Mesothelial cell of epicardium (in vitro differentiated cells): ENCODE measurements around the gene DIS3L2. TPM values are rescaled to one million over a fixed set of nuclear protein-coding genes. Genes with fewer than 3 reads are reported as not detected.

Experiments used
- DNase-seq, 2 experiments: peaks; one replicate each; pipeline ENCODE4 v3.0.0; 2021; ENCODE audit warnings: low spot score in 2 of 2; ENCODE audit not compliant: unreplicated experiment in 2 of 2
- H3K27ac Mint-ChIP-seq: 2 replicates; pipeline ENCODE4 v1.8.0; 2021; ENCODE audit warnings: mixed read lengths
- H3K27me3 Mint-ChIP-seq: 2 replicates; pipeline ENCODE4 v1.8.0; 2021; ENCODE audit warnings: low read depth, mixed read lengths
- H3K36me3 Mint-ChIP-seq: 2 replicates; pipeline ENCODE4 v1.8.0; 2021; ENCODE audit warnings: mixed read lengths
- H3K4me1 Mint-ChIP-seq: 2 replicates; pipeline ENCODE4 v1.8.0; 2021; ENCODE audit warnings: mixed read lengths
- H3K4me3 Mint-ChIP-seq: 2 replicates; pipeline ENCODE4 v1.8.0; 2021; ENCODE audit warnings: mild to moderate bottlenecking, moderate library complexity, mixed read lengths
- H3K9me3 Mint-ChIP-seq: 2 replicates; pipeline ENCODE4 v1.8.0; 2021; ENCODE audit warnings: mixed read lengths
- total RNA-seq: library from RNA; stranded (reverse); gene quantifications from 3 replicates; pipeline ENCODE4 v1.2.1, GENCODE V29; 2021
- TF ChIP-seq, protein P1 (sequence below): fragments of 200-600 bp; sonication (generic); IDR thresholded peaks from one replicate; pipeline ENCODE4 v1.5.0; 2021; ENCODE audit warnings: antibody characterized with exemption; ENCODE audit not compliant: unreplicated experiment

The DIS3L2 gene
- total RNA-seq, 1 donor from 2014 or later: 74.4 TPM

DNA sequence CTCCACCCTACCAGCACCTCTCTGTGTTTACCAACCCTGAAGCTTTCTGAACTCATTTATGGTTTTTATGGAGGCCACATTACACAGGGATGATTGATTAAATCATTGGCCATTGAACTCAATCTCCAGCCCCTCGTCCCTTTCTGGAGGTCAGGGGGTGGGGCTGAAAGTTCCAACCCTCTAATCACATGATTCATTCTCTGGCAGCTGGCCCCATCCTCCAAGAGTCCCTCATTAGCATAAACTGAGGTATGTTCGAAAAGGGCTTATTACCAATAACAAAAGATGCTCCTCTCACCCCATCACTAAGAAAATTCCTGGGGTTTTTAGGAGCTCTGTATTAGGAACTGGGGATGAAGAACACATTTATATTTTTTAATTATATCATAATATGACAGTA lies 92.3 kb downstream of the DIS3L2 start:
- peaks cover 3% of the 10 kb centered on the region for H3K4me1 Mint-ChIP-seq
- no peak overlapping the region for H3K27ac Mint-ChIP-seq
- H3K36me3 Mint-ChIP-seq: peaks cover 10% of the 10 kb centered on the region
- H3K9me3 Mint-ChIP-seq: peaks cover 16% of the 10 kb centered on the region
- H3K4me3 Mint-ChIP-seq: no peak overlapping the region
- no peaks in the 10 kb centered on the region for H3K27me3 Mint-ChIP-seq
- TF ChIP-seq, protein P1, sequence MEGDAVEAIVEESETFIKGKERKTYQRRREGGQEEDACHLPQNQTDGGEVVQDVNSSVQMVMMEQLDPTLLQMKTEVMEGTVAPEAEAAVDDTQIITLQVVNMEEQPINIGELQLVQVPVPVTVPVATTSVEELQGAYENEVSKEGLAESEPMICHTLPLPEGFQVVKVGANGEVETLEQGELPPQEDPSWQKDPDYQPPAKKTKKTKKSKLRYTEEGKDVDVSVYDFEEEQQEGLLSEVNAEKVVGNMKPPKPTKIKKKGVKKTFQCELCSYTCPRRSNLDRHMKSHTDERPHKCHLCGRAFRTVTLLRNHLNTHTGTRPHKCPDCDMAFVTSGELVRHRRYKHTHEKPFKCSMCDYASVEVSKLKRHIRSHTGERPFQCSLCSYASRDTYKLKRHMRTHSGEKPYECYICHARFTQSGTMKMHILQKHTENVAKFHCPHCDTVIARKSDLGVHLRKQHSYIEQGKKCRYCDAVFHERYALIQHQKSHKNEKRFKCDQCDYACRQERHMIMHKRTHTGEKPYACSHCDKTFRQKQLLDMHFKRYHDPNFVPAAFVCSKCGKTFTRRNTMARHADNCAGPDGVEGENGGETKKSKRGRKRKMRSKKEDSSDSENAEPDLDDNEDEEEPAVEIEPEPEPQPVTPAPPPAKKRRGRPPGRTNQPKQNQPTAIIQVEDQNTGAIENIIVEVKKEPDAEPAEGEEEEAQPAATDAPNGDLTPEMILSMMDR: no peak
- no peak for DNase-seq

DNA sequence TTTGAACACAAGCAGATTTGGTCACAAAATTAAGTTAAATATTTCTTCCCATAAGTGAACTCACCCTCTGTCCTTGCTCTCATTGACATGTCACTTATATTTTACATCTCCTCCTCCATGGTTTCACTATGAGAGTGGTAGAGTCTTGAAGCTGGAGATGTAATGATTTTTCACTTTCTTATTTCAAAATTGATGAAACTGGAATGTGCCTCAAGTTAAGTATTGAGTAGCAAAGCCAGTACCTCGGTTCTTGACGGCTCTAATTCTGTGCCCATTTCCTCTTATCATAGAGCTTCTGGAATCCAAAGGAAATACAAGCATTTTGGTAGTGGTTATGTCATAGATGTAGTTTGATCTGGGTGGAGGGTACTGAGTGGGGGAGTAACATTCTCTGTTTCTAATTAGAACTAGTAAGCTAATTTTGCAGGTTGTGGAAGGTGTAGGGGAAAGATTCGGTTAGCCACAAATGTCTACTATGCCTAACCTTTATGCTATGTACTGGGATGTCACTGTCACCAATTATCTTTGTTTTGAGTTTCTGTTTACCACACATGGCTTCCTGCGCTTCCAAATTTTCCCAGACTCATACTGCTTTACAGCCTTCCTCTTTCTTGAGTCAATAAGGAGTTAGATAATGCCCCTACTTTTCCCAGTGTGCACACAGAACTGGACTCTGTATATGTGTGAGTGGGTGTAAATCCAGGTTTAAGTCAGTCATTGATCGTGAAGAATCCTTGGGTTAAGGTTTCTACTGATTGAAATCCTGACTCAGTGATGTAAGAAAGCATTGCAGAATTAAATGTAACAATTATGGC lies 96.8 kb downstream of the DIS3L2 start:
- Mint-ChIP-seq H3K9me3 (peaks cover 31% of the 10 kb centered on the region), H3K27ac (no peak overlapping the region), H3K36me3 (peaks cover 22% of the 10 kb centered on the region), H3K4me3 (no peak overlapping the region), H3K4me1 (no peaks in the 10 kb centered on the region), H3K27me3 (no peaks in the 10 kb centered on the region)
- TF ChIP-seq, protein P1: no peak
- DNase-seq: no peak

DNA sequence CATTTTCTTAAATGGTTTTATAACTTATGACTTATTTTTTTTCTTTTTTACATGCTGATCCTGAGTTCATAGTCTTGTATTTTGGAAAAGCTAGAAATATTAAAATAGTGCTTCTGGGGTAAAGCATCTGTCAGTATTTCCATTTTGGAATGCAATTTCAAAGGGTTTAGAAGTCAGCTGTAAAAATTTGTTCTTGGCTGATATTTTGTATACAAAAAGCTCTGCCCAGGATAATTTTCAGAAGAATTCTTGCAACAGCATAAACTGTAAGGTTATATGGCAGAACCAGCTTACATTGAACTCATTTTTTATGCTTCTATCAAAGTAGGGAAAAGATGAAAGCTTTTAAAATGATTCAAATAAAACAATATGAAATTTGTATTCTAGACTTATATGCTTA lies 97.4 kb downstream of the DIS3L2 start:
- Mint-ChIP-seq H3K36me3 (peaks cover 22% of the 10 kb centered on the region), H3K27ac (no peak overlapping the region), H3K9me3 (peaks cover 31% of the 10 kb centered on the region), H3K27me3 (no peaks in the 10 kb centered on the region), H3K4me1 (no peaks in the 10 kb centered on the region), H3K4me3 (no peak overlapping the region)
- no peak for DNase-seq
- TF ChIP-seq, protein P1: no peak

DNA sequence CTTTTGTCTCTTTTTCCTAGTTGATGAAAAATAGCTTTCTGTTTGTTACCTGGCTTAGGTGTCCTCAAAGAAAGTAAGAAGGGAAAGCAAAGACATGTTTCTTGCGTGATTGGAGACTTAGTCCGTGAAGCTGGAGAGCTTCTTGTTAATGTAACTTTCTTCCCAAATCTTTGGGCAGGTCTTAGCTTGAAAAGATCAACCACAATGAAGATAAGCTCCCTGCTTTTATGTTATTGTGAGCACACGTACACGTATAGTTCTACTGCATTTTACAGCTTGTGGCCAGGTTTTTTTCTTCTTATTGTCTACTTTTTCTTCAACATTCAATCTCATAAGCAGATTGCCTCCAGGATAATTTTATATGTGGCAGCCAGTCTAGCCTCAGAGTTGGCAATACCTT lies 99.8 kb downstream of the DIS3L2 start:
- Mint-ChIP-seq H3K27ac (no peak overlapping the region), H3K4me1 (peaks cover 2% of the 10 kb centered on the region), H3K36me3 (peaks cover 15% of the 10 kb centered on the region), H3K4me3 (no peak overlapping the region), H3K9me3 (peaks cover 23% of the 10 kb centered on the region), H3K27me3 (no peaks in the 10 kb centered on the region)
- TF ChIP-seq, protein P1: no peak
- no peak for DNase-seq

DNA sequence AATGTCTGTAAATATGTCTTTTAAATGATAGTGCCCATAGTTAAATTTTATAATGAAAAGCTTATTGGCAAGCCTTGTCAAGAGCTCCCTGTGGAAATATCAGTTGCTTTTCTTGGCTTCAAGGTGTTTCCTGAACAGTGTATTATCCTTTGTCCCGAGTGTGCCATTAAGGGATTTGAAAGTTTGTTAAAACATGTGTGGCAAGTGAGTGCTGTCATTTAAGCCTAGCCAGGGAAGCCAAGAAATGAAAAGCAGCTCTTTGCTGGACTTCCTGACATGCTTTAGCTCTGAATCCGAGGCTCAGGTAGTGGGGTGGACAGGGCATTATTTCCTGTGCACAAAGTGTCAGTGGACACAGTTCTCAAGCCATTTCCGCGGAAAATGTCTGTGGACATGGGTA lies 111.5 kb downstream of the DIS3L2 start:
- no peak for DNase-seq
- H3K4me1 Mint-ChIP-seq: peaks cover 2% of the 10 kb centered on the region

More for the DNA sequence above, 111.5 kb downstream of the DIS3L2 start:
- Mint-ChIP-seq H3K36me3 (no peaks in the 10 kb centered on the region), H3K27ac (no peak overlapping the region), H3K27me3 (no peaks in the 10 kb centered on the region), H3K9me3 (no peaks in the 10 kb centered on the region), H3K4me3 (no peak overlapping the region)
- TF ChIP-seq, protein P1: no peak
